Activated CD4-positive, alpha-beta T cell treated with anti-CD3 and anti-CD28 coated beads, Interleukin-2, amount 10 ng/mL, durations not matched to agents 7 days and 5 days (primary cell): ENCODE measurements around the gene ZC3H15. TPM values are rescaled to one million over a fixed set of nuclear protein-coding genes. Genes with fewer than 3 reads are reported as not detected.

Source experiments
- CTCF ChIA-PET: fragments of 350-600 bp; sonication (Branson Sonifier 250); formaldehyde crosslinking; loops from one replicate; lab custom pipeline; 2021; ENCODE audit warnings: antibody characterized with exemption; lab: Charles Lee
- POLR2A ChIA-PET: fragments of 350-600 bp; sonication (Branson Sonifier 250); formaldehyde crosslinking; loops from one replicate; lab custom pipeline; 2021; ENCODE audit warnings: antibody characterized with exemption; lab: Charles Lee
- DNase-seq: peaks from one replicate; pipeline ENCODE4 v3.0.0-alpha.2; 2020
- H3K27ac Mint-ChIP-seq: one replicate; pipeline ENCODE4 v1.8.0; 2021; ENCODE audit warnings: mild to moderate bottlenecking, moderate library complexity, mixed read lengths
- H3K27me3 Mint-ChIP-seq: one replicate; pipeline ENCODE4 v1.8.0; 2021; ENCODE audit warnings: mixed read lengths
- H3K36me3 Mint-ChIP-seq: one replicate; pipeline ENCODE4 v1.8.0; 2021; ENCODE audit warnings: low read depth, mixed read lengths
- H3K4me1 Mint-ChIP-seq: one replicate; pipeline ENCODE4 v1.8.0; 2021; ENCODE audit warnings: mixed read lengths
- H3K4me3 Mint-ChIP-seq: one replicate; pipeline ENCODE4 v1.8.0; 2021; ENCODE audit warnings: mild to moderate bottlenecking, moderate library complexity, mixed read lengths
- H3K9me3 Mint-ChIP-seq: one replicate; pipeline ENCODE4 v1.8.0; 2021; ENCODE audit warnings: mixed read lengths
- total RNA-seq, 2 experiments: library from RNA; stranded (reverse); gene quantifications; one replicate each; pipeline ENCODE4 v1.2.3, GENCODE V29; 2021

ZC3H15 gene
- total RNA-seq, 2 experiments from 2014 or later, result 63.1 to 80.0 TPM

DNA sequence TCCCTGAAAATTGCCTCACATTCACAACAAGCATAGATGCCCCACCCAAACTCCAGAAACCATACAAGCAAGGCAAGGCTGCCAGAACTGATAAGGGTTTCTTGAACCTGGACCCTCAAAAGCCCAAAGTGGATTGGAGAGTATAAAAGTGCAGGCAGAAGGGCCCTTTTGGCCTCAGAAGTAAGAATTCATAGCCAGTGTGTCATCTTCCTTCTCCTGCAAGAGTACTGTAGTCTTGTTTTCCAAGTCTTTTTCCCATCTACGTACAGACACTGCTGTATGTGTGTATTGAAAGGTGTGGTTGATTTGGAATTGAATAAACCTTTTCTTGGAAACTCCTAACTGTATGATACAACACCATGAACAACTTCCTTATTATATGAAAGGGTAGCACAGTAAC is 46.8 kb downstream of the ZC3H15 start:
- Mint-ChIP-seq H3K4me1 (no peaks in the 10 kb centered on the region), H3K9me3 (no peaks in the 10 kb centered on the region), H3K27me3 (peaks cover 10% of the 10 kb centered on the region), H3K4me3 (no peak overlapping the region), H3K36me3 (no peaks in the 10 kb centered on the region), H3K27ac (no peak overlapping the region)
- POLR2A ChIA-PET, result interaction anchor here (0.6 kb wide), 1 partner anchor 304 kb away, joined by 4 read pairs; no protein-coding TSS in a partner anchor
- CTCF ChIA-PET, result no interaction called here
- no peak for DNase-seq

DNA sequence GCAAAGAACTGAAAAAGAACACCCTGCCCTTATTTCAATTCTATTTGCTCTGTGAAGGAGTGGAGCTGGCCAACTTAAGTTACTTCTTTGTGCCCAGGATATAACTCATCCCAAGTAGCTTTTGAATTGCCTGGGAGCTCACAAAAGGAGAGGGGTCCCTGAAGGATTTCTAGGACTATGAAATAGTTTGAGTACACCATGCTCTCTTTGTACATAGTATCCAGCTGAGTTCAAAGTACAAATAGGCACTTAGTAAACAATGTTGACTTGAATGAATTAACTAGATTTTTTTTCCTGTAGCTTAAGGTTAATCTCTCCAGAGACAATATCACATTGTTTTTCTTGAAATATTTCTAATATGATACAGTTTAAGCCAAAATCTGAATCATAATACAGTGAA is 47.7 kb downstream of the ZC3H15 start:
- H3K27ac Mint-ChIP-seq, result no peak overlapping the region
- DNase-seq, result no peak
- H3K4me3 Mint-ChIP-seq, result no peak overlapping the region
- CTCF ChIA-PET, result interaction anchor here (0.7 kb wide), 1 partner anchor 11 kb away, joined by 5 read pairs; no protein-coding TSS in a partner anchor
- H3K9me3 Mint-ChIP-seq, result no peaks in the 10 kb centered on the region
- H3K36me3 Mint-ChIP-seq, result no peaks in the 10 kb centered on the region
- H3K27me3 Mint-ChIP-seq, result peaks cover 12% of the 10 kb centered on the region
- POLR2A ChIA-PET, result no interaction called here
- H3K4me1 Mint-ChIP-seq, result no peaks in the 10 kb centered on the region

DNA sequence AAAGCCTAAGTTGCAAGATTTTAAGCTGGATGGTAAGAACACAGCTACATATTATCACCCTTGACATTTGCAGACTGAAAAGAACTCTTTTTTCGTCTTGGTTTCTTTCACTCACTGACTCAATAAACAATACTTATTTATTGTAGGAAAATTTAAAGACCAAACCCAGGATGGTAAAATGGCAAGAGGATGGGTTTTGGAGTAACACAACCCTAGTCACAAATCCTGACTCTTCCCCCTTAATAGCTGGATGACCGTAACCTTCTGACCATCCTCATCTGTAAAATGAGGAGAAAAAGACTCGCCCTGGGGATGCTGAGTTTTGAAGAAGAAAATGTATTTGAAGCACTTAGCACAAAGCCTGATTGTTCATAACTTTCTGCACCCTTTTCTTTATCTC is 48.3 kb downstream of the ZC3H15 start:
- Mint-ChIP-seq H3K36me3 (no peaks in the 10 kb centered on the region), H3K27ac (no peak overlapping the region), H3K27me3 (peaks cover 12% of the 10 kb centered on the region), H3K4me1 (no peaks in the 10 kb centered on the region), H3K4me3 (no peak overlapping the region), H3K9me3 (no peaks in the 10 kb centered on the region)
- no peak for DNase-seq
- ChIA-PET CTCF (interaction anchor here (0.7 kb wide), 1 partner anchor 10 kb away, joined by 5 read pairs; no protein-coding TSS in a partner anchor), POLR2A (no interaction called here)

DNA sequence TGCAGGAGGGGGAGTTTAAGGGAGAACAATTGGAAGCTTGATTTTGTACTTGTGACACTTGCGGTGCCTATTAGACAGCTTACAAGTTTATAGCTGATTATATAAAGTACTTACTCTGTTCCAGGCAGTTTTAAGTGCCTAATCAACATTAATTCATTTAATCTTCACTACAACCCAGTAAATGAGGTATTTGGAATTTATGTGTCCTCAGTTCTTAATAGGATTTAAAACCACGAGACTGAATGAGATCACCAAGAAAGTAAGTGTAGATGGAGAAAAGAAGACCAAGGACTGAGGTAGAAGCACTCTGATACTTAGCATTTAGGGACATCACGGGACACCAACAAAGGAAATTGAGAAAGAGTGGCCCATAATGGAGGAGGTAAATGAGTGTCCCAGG is 49.8 kb downstream of the ZC3H15 start:
- no peaks in the 10 kb centered on the region for H3K4me1 Mint-ChIP-seq
- no peak for DNase-seq
- POLR2A ChIA-PET, result no interaction called here
- CTCF ChIA-PET, result no interaction called here
- H3K36me3 Mint-ChIP-seq, result no peaks in the 10 kb centered on the region
- no peaks in the 10 kb centered on the region for H3K9me3 Mint-ChIP-seq
- H3K27ac Mint-ChIP-seq, result no peak overlapping the region
- H3K27me3 Mint-ChIP-seq, result peaks cover 12% of the 10 kb centered on the region
- H3K4me3 Mint-ChIP-seq, result no peak overlapping the region

DNA sequence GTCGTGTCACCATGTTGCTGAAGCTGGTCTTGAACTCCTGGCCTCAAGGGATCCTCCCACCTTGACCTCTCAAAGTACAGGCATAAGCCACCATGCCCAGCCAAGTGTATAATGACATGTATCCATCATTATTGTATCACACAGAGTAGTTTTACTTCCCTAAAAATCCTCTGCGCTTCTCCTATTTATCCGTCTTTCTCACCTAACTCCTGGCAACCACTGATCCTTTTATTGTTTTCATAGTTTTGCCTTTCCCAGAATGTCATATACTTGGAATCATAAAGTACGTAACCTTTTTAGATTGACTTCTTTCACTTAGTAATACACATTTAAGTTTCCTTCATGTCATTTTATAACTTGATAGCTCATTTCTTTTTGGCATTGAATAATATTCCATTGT is 51.0 kb downstream of the ZC3H15 start:
- Mint-ChIP-seq H3K27me3 (peaks cover 12% of the 10 kb centered on the region), H3K4me3 (no peak overlapping the region), H3K4me1 (no peaks in the 10 kb centered on the region), H3K36me3 (no peaks in the 10 kb centered on the region), H3K27ac (no peak overlapping the region), H3K9me3 (no peaks in the 10 kb centered on the region)
- no peak for DNase-seq
- ChIA-PET CTCF (interaction anchor here (0.6 kb wide), 1 partner anchor 421 kb away, joined by 3 read pairs; no protein-coding TSS in a partner anchor), POLR2A (no interaction called here)

DNA sequence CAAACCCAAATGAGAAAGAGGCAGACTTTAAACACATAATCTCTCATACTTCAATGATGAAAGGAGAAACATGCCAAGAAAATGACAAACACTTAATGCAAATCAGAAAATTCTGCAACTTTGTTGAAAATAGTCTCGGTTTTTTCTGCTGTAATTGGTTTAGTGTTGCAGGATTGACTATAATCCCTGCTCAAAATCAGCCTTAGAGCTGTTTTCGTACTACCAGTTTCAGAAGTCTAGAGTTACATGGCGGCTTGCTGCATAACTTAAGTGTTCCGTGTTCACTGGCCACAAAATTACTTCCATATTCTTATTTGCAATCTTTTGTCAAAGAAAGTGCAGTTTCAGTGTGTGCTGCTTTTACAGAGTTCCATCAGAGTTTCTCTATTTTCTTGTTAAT is 54.9 kb downstream of the ZC3H15 start:
- CTCF ChIA-PET, result no interaction called here
- peaks cover 10% of the 10 kb centered on the region for H3K27me3 Mint-ChIP-seq
- H3K9me3 Mint-ChIP-seq, result no peaks in the 10 kb centered on the region
- no peak overlapping the region for H3K4me3 Mint-ChIP-seq
- H3K4me1 Mint-ChIP-seq, result no peaks in the 10 kb centered on the region
- H3K27ac Mint-ChIP-seq, result no peak overlapping the region
- H3K36me3 Mint-ChIP-seq, result no peaks in the 10 kb centered on the region
- POLR2A ChIA-PET, result no interaction called here
- DNase-seq, result no peak

DNA sequence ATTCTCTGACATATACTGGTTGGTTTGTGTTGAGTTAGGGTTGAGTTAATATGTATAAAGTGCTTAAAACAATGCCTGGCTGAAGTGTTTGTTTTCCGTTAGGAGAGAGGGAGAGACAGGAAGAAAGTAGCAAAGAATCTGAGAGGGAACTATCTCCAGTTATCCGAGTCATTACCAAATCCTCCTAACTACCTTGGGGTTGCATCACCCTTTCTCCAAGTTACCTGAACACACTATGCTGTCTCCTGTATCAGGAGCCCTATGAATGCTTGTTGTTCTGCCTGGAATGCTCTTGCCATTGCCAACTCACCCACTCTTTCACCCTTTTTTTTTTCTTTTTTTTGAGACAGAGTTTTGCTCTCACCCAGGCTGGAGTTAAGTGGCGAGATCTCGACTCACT is 55.9 kb downstream of the ZC3H15 start:
- Mint-ChIP-seq H3K27ac (no peak overlapping the region), H3K4me3 (no peak overlapping the region), H3K36me3 (no peaks in the 10 kb centered on the region), H3K4me1 (no peaks in the 10 kb centered on the region), H3K27me3 (peaks cover 4% of the 10 kb centered on the region), H3K9me3 (no peaks in the 10 kb centered on the region)
- ChIA-PET POLR2A (no interaction called here), CTCF (no interaction called here)
- DNase-seq, result no peak

DNA sequence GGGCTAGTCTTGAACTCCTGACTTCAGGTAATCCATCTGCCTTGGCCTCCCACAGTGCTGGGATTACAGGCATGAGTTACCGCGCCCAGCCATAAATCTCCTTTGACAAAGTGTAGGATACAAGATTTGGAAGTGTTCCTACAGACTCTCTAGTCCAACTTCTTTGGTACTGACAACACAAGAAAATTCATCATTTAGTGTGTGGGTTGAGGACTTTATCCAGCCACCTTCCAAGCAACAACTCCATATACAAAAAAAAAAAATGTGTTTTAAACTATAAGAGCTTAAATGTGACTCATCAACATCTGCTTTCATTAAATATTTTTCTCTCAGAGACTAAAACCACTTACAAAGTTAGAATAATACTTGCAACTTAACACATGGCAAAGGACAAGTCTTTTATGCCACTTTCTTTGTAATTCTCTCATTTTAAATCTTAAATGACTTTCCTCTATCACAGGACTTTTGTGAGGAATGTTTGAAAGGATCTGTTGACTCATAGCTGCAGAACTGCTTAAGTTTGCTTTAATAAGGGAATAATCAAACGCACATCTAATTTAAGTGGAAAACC is 57.6 kb downstream of the ZC3H15 start:
- CTCF ChIA-PET, result no interaction called here
- no peaks in the 10 kb centered on the region for H3K4me1 Mint-ChIP-seq

DNA sequence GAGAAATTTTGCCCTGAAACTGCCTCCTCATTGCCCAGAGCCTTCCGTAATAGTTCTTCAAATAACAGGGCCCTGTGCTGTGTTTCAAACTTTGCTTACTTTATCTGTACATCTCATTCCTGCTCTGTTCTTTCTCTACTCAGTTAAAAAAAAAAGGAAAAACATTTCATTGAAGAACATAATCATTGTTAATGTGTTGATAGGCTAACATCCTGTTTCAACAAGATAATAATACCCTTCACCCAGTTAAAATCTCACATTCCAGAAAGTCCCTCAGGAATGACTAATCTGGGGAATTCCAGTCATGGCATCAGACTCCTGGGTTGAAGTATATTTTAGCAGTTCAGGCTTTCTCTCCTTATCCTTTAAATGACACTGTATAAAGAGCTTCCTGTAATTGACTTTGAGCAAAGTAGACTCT is 58.2 kb downstream of the ZC3H15 start:
- POLR2A ChIA-PET, result no interaction called here
- Mint-ChIP-seq H3K36me3 (no peaks in the 10 kb centered on the region), H3K27me3 (no peaks in the 10 kb centered on the region), H3K27ac (no peak overlapping the region), H3K4me3 (no peak overlapping the region), H3K4me1 (no peaks in the 10 kb centered on the region), H3K9me3 (no peaks in the 10 kb centered on the region)
- CTCF ChIA-PET, result interaction anchor here (0.8 kb wide), 1 partner anchor 10 kb away, joined by 5 read pairs; no protein-coding TSS in a partner anchor
- DNase-seq, result no peak

More for the DNA sequence above, 57.6 kb downstream of the ZC3H15 start:
- no peak overlapping the region for H3K27ac Mint-ChIP-seq
- DNase-seq, result no peak
- no peaks in the 10 kb centered on the region for H3K36me3 Mint-ChIP-seq
- no peaks in the 10 kb centered on the region for H3K27me3 Mint-ChIP-seq
- POLR2A ChIA-PET, result no interaction called here
- H3K4me3 Mint-ChIP-seq, result no peak overlapping the region
- no peaks in the 10 kb centered on the region for H3K9me3 Mint-ChIP-seq

DNA sequence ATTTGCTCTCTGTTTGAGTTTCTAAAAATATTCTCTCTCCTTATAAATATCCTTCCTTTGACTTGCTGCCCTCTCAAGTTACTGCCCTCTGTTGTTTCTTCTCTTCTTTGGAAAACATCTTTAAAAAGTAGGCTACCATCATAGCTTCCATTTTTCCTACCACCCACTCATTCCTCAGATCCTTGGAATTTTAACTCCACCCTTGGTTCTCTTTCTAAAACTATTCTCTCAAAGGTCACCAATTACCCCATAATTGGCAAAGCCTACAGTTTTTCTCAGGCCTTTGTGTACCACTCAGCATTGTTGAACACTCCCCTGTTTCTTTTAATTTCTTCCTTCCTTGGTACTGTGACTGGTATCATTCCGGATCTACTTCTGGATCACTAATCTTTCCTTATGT is 60.8 kb downstream of the ZC3H15 start:
- H3K27me3 Mint-ChIP-seq, result no peaks in the 10 kb centered on the region

DNA sequence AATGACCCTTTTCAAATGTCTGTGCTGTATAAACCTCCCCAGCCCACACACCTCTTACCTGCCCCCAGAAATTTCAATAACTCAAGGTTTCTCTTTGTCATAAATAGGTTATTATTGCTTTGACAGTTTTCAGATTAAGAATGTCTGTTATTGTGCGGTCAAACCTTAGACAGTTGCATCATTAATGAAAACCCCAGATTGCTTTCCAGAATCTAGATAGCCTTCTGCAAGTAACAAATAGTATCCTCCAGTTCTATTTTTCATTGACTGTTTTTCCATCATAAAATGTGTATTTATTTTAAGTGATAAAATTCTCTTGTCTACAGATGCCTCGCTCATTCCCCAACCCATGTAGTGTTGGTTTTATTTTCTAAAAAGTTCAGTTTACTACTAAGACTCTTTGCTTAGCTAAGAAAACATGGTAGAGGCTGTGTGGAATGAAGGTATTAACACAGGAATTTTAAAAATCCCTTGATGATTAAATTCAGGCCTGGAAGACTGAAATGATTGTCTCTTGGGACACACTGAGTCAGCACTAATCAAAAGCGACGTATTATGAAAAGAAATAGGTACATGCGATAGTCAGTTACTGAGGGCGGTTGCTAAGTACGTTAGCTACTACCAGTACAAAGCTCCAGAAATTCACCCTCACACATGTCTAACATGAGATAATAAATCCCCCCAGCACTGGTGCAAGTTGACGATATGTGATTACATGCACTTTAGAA is 65.4 kb downstream of the ZC3H15 start:
- no peak overlapping the region for H3K27ac Mint-ChIP-seq
- CTCF ChIA-PET, result no interaction called here

More for the DNA sequence above, 60.8 kb downstream of the ZC3H15 start:
- no peak for DNase-seq
- CTCF ChIA-PET, result no interaction called here
- H3K9me3 Mint-ChIP-seq, result no peaks in the 10 kb centered on the region
- no peaks in the 10 kb centered on the region for H3K4me1 Mint-ChIP-seq
- H3K27ac Mint-ChIP-seq, result no peak overlapping the region
- H3K36me3 Mint-ChIP-seq, result no peaks in the 10 kb centered on the region
- no peak overlapping the region for H3K4me3 Mint-ChIP-seq
- POLR2A ChIA-PET, result no interaction called here

DNA sequence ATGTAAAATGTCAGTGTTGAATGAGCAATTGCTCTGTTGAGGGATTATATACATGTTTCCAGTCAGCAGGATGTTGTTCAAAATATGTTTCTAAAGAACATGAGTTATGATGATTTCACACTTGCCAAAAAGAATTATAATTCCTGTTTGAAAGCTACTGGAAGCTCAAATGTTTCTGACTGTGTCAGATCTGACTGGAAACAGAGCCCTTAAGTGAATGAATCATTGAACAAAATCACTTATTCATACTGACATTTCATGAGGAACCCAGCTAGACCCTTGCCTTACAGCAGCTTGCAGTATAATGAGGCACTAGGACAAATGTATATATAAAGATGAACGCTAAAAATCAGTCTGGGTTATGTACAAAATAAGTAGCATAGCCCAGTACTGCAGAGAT is 68.4 kb downstream of the ZC3H15 start:
- CTCF ChIA-PET, result no interaction called here
- no peaks in the 10 kb centered on the region for H3K4me1 Mint-ChIP-seq
- no peak overlapping the region for H3K27ac Mint-ChIP-seq
- H3K9me3 Mint-ChIP-seq, result no peaks in the 10 kb centered on the region
- DNase-seq, result no peak
- H3K36me3 Mint-ChIP-seq, result no peaks in the 10 kb centered on the region
- peaks cover 2% of the 10 kb centered on the region for H3K27me3 Mint-ChIP-seq
- H3K4me3 Mint-ChIP-seq, result no peak overlapping the region
- POLR2A ChIA-PET, result no interaction called here

More for the DNA sequence above, 65.4 kb downstream of the ZC3H15 start:
- H3K4me1 Mint-ChIP-seq, result no peaks in the 10 kb centered on the region
- no peak overlapping the region for H3K4me3 Mint-ChIP-seq
- DNase-seq, result no peak
- POLR2A ChIA-PET, result no interaction called here
- H3K9me3 Mint-ChIP-seq, result no peaks in the 10 kb centered on the region
- no peaks in the 10 kb centered on the region for H3K36me3 Mint-ChIP-seq
- peaks cover 1% of the 10 kb centered on the region for H3K27me3 Mint-ChIP-seq

DNA sequence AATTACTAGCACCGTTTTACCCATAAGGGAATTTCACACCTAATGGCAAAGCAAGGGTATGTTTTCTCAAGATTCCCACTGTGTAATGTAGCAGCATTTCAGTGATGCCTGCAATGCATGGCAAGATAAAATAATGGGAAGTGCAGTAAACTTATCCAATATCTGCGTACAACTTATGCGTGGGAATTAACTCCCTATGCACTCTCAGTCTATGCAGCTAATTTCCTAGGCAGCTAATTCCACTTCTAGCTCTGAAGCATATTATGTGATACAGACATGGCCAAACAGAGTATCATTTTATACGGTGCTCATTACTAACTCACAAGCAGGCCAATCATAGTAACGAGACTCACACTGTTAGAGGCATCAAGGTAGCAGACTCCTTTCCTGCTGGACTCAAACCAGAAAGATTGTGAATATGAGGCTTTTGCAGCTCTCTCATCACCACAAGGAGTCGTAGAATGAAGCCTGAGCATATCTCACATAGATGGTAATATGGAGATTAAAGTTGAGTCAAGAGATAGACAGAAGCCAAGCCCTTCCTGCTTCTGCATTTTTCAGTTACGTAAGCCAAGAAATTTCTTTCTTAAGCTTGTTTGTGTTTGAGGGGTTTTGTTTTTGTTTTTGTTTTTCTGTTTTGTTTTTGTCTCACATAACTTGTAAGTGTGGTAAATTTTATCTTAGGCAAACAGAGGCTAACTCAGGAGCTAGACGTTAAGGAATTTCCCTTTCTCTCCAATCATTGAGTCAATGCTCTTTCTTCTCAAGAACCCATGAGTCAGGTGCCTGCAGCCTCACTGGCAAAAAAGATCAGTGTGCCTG is 69.0 kb downstream of the ZC3H15 start:
- ChIA-PET CTCF (no interaction called here), POLR2A (no interaction called here)
- H3K4me1 Mint-ChIP-seq, result no peaks in the 10 kb centered on the region
- H3K27me3 Mint-ChIP-seq, result peaks cover 2% of the 10 kb centered on the region
- no peaks in the 10 kb centered on the region for H3K9me3 Mint-ChIP-seq
- H3K27ac Mint-ChIP-seq, result no peak overlapping the region
- no peak for DNase-seq
- no peak overlapping the region for H3K4me3 Mint-ChIP-seq
- H3K36me3 Mint-ChIP-seq, result no peaks in the 10 kb centered on the region
